HG03095 (cell line): ENCODE measurements around the gene TBX10.
"Not testable (repeated sequence)": the region's sequence is repeated elsewhere in the genome, so short reads cannot be mapped to it uniquely, and the experiment has no call there.

Experiments used
- ATAC-seq: cut with Tn5 transposase; IDR thresholded peaks from one replicate; pipeline ENCODE4 v1.9.1; 2021; ENCODE audit warnings: moderate library complexity; ENCODE audit not compliant: unreplicated experiment

The TBX10 gene

GRCh38 chr11:67646535-67647336, 7.2 kb upstream of the TBX10 start:
- no peak for ATAC-seq

DNA sequence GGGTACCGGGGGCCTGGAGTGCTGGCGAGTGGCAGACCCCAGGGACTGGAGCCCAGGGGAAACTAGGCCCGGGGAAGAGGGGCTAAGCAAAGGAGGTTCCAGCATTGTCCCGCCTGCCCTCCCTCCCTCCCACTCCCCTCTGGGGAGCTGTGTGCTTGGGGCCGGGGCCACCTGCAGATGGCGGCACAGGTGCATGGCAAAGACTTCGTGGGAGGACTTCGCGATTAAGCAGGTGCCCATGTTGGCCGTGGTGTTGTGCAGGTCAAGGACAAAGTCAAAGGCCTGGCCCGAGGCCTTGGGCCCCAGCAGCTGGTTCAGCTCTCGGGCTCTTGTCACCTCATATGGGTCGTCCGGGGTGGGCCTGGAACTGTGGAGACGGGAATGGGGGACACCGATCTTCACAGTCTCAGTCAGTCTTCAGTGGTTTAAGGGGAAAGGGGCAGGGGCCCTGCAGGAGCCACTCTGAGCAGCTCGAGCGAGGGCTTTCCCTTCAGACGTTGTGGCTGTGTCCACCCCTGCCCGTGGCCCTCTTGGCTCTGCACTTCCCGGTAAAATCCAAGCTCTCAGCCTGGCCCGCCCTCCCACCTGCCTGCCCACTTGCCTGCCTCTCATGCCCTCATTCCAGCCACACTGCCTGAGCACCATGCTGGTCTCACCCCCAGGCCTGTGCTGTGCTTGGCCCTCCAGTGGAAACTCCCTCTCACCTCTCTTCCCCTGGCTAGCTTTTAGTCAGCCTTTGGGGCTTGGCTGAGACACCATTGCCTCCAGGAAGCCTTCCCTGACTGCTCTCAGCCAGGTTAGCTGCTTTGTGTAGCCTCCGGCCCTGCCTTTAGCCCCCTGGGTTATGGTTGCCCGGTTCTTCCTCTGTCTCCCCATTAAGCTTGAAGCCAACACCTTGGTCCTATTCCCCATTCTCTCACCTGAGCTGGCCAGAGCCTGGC, 6.2 kb upstream of the TBX10 start:
- ATAC-seq, result no peak

- ATAC-seq, result no peak
These were observed 5.2 kb upstream of the TBX10 start for GRCh38 chr11:67644472-67645418.

GRCh38 chr11:67644042-67644441, 4.5 kb upstream of the TBX10 start:
- no peak for ATAC-seq

GRCh38 chr11:67642173-67643120, 2.9 kb upstream of the TBX10 start:
- ATAC-seq, result no peak

GRCh38 chr11:67641338-67642172, 2.0 kb upstream of the TBX10 start:
- ATAC-seq, result no peak

DNA sequence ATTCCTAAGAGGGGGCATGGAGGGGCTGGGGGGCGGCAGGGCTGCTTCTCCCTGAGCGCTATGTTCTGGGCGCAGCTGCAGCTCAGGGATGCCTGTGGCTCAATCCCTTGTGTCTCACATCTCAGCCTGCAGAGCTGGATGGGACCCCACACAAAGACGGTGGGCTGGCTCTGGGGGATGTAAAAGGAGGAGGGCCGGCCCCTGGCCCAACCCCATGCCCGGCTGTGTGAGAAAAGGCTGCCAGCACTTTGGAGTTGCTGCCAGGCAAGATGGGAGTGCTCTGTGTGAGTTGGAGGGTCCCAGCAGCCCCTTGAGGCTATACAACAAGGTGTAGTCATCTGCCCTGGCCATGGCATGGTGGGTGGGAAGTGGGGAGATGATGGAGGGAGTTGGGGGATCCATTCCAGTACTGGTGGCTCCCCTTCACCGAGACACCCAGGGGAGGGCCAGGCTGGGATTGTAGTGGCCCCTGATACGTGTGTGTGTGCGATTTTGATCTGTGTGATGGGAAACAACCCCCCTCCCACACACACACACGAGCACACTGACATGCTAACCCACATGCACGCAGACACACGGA, 1.3 kb upstream of the TBX10 start:
- no peak for ATAC-seq

DNA sequence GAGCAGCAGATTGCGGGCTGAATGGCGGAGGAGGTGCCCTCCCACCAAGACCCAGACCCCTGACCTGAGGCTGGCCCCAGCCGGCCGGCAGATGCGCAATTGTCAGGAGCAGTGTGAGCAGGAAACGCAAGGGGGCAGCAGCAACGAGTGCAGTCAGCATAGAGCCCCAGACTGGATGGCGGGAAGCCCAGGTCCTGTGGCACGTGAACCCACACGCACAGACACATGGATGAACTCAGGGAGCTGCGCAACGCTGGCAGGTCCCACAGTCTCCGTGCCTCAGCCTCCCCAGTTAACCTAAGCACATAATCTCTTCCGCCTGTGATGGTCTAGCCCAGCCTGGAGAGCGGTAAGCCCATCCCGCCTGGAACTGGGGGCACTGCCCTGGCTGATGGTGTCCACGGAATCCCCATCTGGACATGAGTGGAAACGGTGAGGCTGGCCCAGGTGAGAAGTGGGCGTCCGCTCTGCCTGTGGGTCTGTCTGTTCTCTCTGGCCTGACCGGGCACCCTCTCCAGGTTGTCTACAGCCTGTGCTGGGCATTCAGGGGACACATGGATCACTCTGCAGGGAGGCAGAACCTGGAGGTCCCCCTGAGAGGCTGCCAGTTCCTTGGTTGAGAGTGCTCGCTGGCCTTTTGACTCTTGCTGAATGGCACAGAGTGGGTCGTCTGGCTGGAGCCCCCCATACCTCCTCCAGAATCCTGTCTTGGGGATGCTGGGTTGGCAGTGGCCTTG, 626 bp upstream of the TBX10 start:
- ATAC-seq, result no peak

- no peak for ATAC-seq
These were observed 777 bp downstream of the TBX10 start for GRCh38 chr11:67638535-67639437.

DNA sequence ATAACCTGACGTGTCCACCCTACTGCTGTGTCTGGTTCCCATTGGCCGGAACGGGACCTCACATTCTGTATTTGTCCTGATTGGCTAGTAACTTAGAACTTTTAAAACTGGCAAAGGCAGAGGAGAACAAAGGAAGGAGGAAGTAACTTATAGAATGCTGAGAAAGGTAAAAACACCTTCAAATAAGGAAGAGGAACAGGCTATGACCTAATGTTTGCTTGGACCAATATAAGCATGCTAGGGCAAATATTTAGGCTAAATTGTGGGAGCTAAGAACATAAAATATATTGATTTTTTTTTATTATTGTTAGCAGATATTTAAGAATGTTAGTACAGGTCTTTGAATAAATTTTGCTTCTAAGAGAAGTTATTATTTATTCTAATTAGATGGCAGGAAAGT, 2.1 kb downstream of the TBX10 start:
- not testable (repeated sequence) for ATAC-seq

DNA sequence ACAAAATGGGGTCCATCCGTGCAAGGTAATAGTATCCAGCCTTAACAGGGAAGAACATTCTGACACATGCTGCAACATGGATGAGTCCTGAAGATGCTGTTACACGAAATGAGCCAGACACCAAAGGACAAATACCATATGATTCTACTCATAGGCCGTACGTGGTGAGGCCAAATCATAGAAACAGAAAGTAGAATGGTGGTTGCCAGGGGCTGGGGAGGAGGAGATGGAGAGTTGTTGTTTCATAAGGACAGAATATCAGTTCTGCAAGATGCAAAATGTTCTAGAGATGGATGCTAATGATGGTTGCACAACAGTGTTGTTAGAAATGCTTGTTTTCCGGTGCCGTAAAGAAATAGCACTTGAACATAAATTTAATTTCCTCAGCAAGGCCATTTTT, 2.6 kb downstream of the TBX10 start:
- no peak for ATAC-seq

DNA sequence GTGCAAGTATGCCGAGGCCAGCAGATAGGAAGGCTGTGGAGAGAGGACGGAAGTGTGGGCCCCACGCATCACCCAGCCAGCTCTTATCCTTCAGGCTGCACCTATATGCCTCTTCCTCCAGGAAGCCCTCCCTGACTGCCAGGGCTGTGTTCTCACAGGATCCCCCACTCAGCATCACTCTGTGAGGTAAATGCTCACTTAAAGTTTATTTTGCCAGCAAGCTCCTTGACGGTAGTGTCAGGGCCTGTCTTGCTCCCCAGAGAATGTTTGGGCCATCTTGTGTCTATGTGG, 4.4 kb downstream of the TBX10 start:
- no peak for ATAC-seq

DNA sequence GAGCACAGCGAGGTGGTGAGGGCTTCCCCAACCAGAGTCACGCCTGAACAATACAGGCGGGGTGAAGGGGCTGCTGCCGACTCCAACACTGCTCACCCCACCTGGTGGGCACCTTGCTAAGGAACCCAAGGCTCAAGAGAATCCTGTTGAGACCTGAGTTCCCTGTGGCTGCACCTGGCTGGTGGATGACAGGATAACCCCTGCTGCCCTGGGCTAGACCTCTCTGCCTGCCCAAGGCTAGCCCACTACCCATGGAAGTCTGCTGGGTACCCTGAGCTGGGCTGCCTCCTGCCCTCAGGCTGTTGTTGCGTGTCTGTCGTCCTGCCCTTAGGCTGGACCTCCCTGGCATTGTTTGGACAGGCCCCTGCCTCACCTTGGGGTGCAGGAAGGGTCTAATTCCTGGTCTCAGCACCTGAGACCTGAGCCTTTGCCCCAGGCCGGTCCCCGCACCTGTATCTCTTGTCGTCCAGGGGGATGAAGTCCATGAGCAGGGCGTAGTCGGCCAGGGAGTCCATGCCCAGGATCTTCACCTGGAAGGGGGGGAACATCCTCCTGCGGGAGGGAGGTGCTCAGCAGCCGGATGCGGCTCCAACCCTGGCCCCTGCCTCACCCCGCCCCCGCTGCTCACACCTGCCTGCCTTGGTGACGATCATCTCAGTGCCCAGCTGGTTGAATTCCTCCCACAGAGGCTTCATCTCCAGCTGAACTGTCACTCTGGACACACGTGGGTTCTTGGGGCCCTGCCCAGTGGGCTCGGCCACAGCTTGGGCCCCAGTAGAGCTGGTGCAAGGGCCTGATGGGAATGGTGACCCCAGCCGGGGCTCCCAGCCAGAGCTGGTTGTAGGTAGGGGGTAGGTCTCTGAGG, 5.0 kb downstream of the TBX10 start:
- no peak for ATAC-seq

DNA sequence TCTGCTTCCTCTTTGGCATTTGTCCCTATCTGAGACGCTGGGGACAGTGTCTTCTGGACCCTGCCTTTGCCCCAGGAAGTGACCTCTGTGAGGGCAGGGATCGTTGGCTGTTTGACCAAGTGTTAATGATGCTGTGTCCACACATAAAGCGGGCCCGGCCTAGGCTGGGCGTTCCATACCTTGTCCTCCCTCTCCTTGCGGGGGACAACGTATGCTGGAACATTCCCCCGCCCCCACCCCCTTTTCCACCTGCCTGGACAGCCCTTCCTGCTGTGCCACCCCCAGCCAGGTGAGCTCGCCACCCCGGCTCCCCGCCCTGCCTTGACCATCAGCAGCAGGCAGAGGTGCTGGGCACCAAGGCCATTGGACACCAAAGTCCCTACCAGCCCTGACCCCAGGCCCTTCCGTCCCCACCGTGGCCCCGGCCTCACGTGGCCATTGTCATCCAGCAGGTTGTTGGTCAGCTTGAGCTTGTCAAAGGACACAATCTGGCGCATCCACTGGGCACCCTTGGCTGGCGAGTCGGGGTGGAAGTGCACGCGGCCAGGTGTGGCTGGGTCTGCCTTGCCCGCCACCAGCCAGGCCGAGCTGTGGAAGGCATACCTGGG, 5.7 kb downstream of the TBX10 start:
- no peak for ATAC-seq

- ATAC-seq, result no peak
These were observed 6.4 kb downstream of the TBX10 start for GRCh38 chr11:67632982-67633755.
